ENCODE measurements around the gene KNG1. TPM values are rescaled to one million over a fixed set of nuclear protein-coding genes. Genes with fewer than 3 reads are reported as not detected.

KNG1 gene
- total RNA-seq, 1 donor from 2014 or later, result not detected

DNA sequence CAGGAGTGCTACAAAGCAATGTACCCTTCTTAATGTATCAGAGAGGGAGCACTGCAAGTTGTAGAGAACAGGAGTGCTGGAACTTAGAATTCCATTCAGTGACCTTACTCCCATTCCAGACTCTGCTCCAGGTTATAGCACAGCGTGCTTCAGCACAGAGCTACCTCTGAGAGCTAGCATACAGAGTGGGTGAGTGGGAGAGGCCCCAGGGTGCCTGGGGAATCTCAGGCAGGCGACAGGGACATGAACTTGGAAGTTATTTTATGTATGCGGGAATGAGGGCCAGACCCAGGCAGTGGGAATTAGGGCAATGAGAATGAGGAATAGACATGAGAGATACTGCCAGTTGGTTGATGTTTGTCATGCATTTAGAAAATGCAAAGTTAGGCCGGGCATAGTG lies 3.7 kb upstream of the KNG1 start:
- CTCF ChIA-PET, result no interaction called here
- TF ChIP-seq, protein P1, sequence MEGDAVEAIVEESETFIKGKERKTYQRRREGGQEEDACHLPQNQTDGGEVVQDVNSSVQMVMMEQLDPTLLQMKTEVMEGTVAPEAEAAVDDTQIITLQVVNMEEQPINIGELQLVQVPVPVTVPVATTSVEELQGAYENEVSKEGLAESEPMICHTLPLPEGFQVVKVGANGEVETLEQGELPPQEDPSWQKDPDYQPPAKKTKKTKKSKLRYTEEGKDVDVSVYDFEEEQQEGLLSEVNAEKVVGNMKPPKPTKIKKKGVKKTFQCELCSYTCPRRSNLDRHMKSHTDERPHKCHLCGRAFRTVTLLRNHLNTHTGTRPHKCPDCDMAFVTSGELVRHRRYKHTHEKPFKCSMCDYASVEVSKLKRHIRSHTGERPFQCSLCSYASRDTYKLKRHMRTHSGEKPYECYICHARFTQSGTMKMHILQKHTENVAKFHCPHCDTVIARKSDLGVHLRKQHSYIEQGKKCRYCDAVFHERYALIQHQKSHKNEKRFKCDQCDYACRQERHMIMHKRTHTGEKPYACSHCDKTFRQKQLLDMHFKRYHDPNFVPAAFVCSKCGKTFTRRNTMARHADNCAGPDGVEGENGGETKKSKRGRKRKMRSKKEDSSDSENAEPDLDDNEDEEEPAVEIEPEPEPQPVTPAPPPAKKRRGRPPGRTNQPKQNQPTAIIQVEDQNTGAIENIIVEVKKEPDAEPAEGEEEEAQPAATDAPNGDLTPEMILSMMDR (IDR thresholded peaks at IDR 0.05), result no peak
- Mint-ChIP-seq H3K27me3 (peaks cover 8% of the 10 kb centered on the region), H3K4me1 (peaks cover 2% of the 10 kb centered on the region), H3K27ac (no peak overlapping the region), H3K9me3 (no peaks in the 10 kb centered on the region), H3K36me3 (ENCODE audit: low read depth) (no peaks in the 10 kb centered on the region), H3K4me3 (no peak overlapping the region)
- POLR2A ChIA-PET, result no interaction called here
- DNase-seq (no peak), ATAC-seq (ENCODE audit: low read depth) (no peak)
- intact Hi-C loops (cut with micrococcal nuclease), result no loop called here

DNA sequence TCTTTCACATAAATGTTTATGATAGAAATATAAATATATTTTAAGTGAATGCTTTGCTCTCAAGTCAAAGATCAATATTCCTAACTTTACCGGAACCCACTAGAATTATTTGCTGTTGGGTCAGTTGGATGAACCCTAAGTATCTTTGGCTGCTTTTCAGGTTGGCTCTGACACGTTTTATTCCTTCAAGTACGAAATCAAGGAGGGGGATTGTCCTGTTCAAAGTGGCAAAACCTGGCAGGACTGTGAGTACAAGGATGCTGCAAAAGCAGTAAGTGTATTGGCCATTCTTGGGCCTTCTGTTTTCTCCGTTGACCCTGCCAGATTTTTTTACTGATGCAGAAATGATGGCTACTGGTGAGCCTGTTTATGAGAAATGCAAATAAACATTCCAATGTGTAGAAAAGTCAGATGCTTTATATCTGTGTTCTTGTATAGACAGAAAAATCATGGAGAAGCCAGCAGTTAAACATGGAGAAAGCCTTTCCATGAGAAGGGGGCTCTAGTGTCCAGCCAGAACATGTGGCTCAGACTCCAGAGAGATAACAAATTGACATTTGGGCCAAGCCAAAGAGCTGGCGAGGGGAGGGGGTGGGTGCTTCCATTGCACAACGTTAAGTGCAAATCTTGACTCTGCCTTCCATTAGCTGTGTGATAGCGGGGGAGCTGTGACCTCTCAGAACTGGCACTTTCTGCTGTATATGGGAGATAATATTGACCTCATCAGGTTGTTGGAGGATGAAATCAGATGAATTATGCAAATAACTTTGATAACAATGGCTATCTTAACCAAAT lies 3.0 kb downstream of the KNG1 start:
- TF ChIP-seq, protein P1 (IDR thresholded peaks at IDR 0.05), result no peak
- Mint-ChIP-seq H3K4me1 (no peaks in the 10 kb centered on the region), H3K4me3 (no peak overlapping the region), H3K27me3 (peaks cover 5% of the 10 kb centered on the region), H3K9me3 (no peaks in the 10 kb centered on the region), H3K36me3 (ENCODE audit: low read depth) (no peaks in the 10 kb centered on the region), H3K27ac (no peak overlapping the region)
- ChIA-PET CTCF (no interaction called here), POLR2A (no interaction called here)
- ATAC-seq (ENCODE audit: low read depth) (no peak), DNase-seq (no peak)
- intact Hi-C loops (cut with micrococcal nuclease), result no loop called here

DNA sequence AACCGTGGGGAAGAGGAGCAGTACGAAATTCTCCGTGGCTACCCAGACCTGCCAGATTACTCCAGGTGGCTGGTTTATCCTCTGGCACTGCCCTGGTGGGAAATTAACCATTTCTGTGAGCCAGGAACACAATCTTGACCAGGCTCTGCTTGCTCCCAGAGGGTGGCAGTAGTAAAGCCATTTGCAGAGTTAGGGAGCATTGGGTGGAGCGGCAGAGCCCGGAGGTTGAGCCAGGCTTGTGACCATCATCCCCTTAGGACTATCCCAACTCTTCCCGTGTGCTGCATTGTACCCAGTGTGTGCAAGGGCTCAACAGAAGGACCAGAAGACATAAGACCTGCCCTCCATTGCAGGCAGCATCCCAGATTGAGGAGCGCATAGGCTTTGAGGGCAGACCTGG lies 5.3 kb downstream of the KNG1 start:
- H3K4me3 Mint-ChIP-seq, result no peak overlapping the region
- intact Hi-C loops (cut with micrococcal nuclease), result loop anchor here (1.0 kb wide), 1 partner anchor 99 kb away; no protein-coding TSS in a partner anchor
- peaks cover 7% of the 10 kb centered on the region for H3K27me3 Mint-ChIP-seq
- TF ChIP-seq, protein P1 (IDR thresholded peaks at IDR 0.05), result no peak
- no peaks in the 10 kb centered on the region for H3K36me3 Mint-ChIP-seq (ENCODE audit: low read depth)
- DNase-seq (no peak), ATAC-seq (ENCODE audit: low read depth) (no peak)
- POLR2A ChIA-PET, result no interaction called here
- CTCF ChIA-PET, result interaction anchor here (0.7 kb wide), 1 partner anchor 105 kb away, joined by 3 read pairs; no protein-coding TSS in a partner anchor
- no peak overlapping the region for H3K27ac Mint-ChIP-seq
- H3K4me1 Mint-ChIP-seq, result no peaks in the 10 kb centered on the region
- no peaks in the 10 kb centered on the region for H3K9me3 Mint-ChIP-seq

DNA sequence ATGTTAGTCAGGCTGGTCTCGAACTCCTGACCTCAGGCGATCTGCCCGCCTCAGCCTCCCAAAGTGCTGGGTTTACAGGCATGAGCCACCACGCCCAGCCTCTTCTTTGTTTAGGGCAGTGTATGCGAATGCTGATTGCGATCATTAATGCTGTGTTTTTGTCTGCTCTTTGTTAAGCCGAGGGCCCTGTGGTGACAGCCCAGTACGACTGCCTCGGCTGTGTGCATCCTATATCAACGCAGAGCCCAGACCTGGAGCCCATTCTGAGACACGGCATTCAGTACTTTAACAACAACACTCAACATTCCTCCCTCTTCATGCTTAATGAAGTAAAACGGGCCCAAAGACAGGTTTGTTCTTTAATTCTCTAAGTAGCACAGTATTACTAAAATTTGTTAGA lies 7.8 kb downstream of the KNG1 start:
- intact Hi-C loops (cut with micrococcal nuclease), result no loop called here

DNA sequence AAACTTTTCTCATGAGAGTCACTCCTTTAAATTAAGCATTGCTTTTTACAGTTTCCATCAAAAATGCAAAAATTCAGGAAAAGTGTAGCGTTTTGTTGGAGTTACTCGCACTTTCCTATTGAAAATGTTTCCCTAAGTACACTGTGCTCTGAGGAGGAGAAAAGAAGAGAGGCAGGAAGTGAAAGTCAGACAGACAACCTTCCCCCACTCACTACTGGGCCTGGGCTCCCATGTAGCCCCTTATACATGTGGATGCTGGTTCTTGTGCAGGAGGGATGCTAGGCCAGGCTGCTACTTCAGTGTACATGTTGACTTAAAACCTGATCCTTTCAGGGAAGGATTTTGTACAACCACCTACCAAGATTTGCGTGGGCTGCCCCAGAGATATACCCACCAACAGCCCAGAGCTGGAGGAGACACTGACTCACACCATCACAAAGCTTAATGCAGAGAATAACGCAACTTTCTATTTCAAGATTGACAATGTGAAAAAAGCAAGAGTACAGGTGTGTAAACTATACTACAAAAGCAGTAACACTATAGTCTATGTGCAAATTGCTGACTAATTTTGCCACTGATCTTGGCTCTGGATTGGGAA lies 15.1 kb downstream of the KNG1 start:
- Mint-ChIP-seq H3K4me1 (no peaks in the 10 kb centered on the region), H3K36me3 (ENCODE audit: low read depth) (no peaks in the 10 kb centered on the region), H3K27ac (no peak overlapping the region), H3K27me3 (peaks cover 3% of the 10 kb centered on the region), H3K9me3 (no peaks in the 10 kb centered on the region), H3K4me3 (no peak overlapping the region)
- ChIA-PET CTCF (no interaction called here), POLR2A (no interaction called here)
- no peak for ATAC-seq (ENCODE audit: low read depth)
- intact Hi-C loops (cut with micrococcal nuclease), result no loop called here
- no peak for DNase-seq
- TF ChIP-seq, protein P1 (IDR thresholded peaks at IDR 0.05), result no peak

More for the DNA sequence above, 7.8 kb downstream of the KNG1 start:
- ATAC-seq (ENCODE audit: low read depth) (no peak), DNase-seq (no peak)
- POLR2A ChIA-PET, result no interaction called here
- Mint-ChIP-seq H3K36me3 (ENCODE audit: low read depth) (no peaks in the 10 kb centered on the region), H3K27me3 (peaks cover 8% of the 10 kb centered on the region), H3K9me3 (no peaks in the 10 kb centered on the region), H3K4me1 (no peaks in the 10 kb centered on the region), H3K27ac (no peak overlapping the region), H3K4me3 (no peak overlapping the region)
- CTCF ChIA-PET, result no interaction called here
- TF ChIP-seq, protein P1 (IDR thresholded peaks at IDR 0.05), result no peak

All from activated B cell treated with CpG ODN at 0.5 μM for 24 hours (primary cell).